Heart left ventricle (tissue), 13 donors: ENCODE measurements around the gene ZNF184.

Source experiments
- POLR2A ChIP-seq, 2 donors: fragments of 450-650 bp; IDR thresholded peaks; one replicate each; pipeline ENCODE4 v1.6.1; 2017; ENCODE audit warnings: antibody characterized with exemption in 2 of 2, mild to moderate bottlenecking in 2 of 2, moderate library complexity in 2 of 2
- TF ChIP-seq, protein P1 (sequence below), 12 donors: fragments of 200-600 bp; sonication (generic) in 4 of 12; IDR thresholded peaks; one replicate each; pipeline versions ENCODE4 v1.5.0 to v1.8.0; 2018 to 2022; ENCODE audit warnings: antibody characterized with exemption in 12 of 12, mild to moderate bottlenecking in 5 of 12
- donor health status: ischemic (EF 13 %, LVEDD 7.1; RV severe dilation, severe dysfunction).
- donor health status: DM: no; HTN: yes; CAD: no.
- donor health status: DM: no; HTN: no; CAD: no.
- donor health status: ischemic (EF 25% LVEDD 6.9; RV normal size, moderate dysfunction).
- donor health status: ischemic (EF 25% LVEDD 5.7; RV mildly dilated, moderate dysfunction).
- donor health status: ischemic (EF 35%, LVEDD 5.7; RV mildly dilated, moderate dysfunction).
- donor health status: nonischemic (EF 11% LVEDD 7.7; RV severe dilation, severe dysfunction).
- donor health status: DM: yes; HTN: yes; CAD: no.
- donor health status: PGD.
- donor health status: ischemic (EF 29% LVEDD 5.4; RV normal size, mild dysfunction).
- donor health status: nonischemic (EF 23%, LVEDD 6.1; RV moderate dilation, normal function).

DNA sequence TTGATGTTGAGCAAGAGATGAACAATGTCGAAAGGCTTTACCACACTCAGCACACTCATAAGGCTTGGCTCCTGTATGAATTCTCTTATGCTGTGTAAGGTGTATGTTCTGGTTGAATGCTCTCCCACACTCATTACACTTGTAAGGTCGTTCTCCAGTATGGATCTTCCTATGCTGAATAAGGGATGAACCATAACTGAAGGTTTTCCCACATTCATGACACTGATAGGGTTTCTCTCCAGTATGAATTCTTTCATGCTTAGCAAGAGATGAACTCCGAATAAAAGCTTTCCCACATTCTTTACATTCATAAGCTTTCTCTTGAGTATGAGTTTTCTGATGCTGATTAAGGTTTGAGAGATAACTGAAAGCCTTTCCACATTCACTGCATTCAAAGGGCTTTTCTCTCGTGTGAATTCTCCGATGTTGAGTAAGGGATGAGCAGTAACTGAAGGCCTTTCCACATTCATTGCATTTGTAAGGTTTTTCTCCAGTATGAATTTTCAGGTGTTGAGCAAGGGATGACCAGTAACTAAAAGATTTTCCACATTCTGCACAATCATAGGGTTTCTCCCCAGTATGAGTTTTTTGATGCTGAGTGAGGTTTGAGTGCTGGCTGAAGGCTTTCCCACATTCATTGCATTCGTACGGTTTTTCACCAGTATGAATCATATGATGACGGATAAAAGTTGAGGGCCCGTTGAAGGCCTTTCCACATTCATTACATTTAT is 21.1 kb downstream of the ZNF184 start:
- TF ChIP-seq, protein P1, sequence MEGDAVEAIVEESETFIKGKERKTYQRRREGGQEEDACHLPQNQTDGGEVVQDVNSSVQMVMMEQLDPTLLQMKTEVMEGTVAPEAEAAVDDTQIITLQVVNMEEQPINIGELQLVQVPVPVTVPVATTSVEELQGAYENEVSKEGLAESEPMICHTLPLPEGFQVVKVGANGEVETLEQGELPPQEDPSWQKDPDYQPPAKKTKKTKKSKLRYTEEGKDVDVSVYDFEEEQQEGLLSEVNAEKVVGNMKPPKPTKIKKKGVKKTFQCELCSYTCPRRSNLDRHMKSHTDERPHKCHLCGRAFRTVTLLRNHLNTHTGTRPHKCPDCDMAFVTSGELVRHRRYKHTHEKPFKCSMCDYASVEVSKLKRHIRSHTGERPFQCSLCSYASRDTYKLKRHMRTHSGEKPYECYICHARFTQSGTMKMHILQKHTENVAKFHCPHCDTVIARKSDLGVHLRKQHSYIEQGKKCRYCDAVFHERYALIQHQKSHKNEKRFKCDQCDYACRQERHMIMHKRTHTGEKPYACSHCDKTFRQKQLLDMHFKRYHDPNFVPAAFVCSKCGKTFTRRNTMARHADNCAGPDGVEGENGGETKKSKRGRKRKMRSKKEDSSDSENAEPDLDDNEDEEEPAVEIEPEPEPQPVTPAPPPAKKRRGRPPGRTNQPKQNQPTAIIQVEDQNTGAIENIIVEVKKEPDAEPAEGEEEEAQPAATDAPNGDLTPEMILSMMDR (IDR thresholded peaks at IDR 0.05), result no peak
- TF ChIP-seq POLR2A (IDR thresholded peaks at IDR 0.05), result no peak
